ENCODE results near the gene OR13C4.

- TF ChIP-seq CTCF (IDR thresholded peaks at IDR 0.05; ENCODE audit: low read length) (no peak), EZH2phosphoT487 (IDR thresholded peaks at IDR 0.05; ENCODE audit: low read length) (no peak), EZH2 (optimal IDR thresholded peaks at IDR 0.05; ENCODE audit: low read depth, low read length) (no peak)
These were observed 48.4 kb upstream of the OR13C4 start for GRCh38 chr9:104575456-104575855.
